ENCODE results near the gene CDK13.

The CDK13 gene

GRCh38 chr7:40024841-40025240 is 74.8 kb downstream of the CDK13 start:
- no peak for DNase-seq (ENCODE audit: low read depth in 1 of 2, low spot score in 1 of 2)
- Histone ChIP-seq H3K27me3 (ENCODE audit: insufficient read depth, poor library complexity, severe bottlenecking) (no peaks in the 10 kb centered on the region), H3K27ac (replicated peaks) (no peak overlapping the region), H3K4me3 (replicated peaks; ENCODE audit: insufficient read depth, low read length) (no peak overlapping the region)
- TF ChIP-seq POLR2AphosphoS5 (IDR thresholded peaks at IDR 0.05; ENCODE audit: low read depth) (no peak), REST (IDR thresholded peaks at IDR 0.05; ENCODE audit: insufficient replicate concordance, low read depth) (no peak), GABPA (IDR thresholded peaks at IDR 0.05; ENCODE audit: low read depth) (no peak), CTCF (IDR thresholded peaks at IDR 0.05; ENCODE audit: insufficient read depth, low read length) (no peak)

- no peak overlapping the region for H3K27ac ChIP-seq (replicated peaks)
- H3K27me3 ChIP-seq (ENCODE audit: insufficient read depth, poor library complexity, severe bottlenecking), result no peaks in the 10 kb centered on the region
- no peak overlapping the region for H3K4me3 ChIP-seq (replicated peaks; ENCODE audit: insufficient read depth, low read length)
- no peak for DNase-seq (ENCODE audit: low read depth in 1 of 2, low spot score in 1 of 2)
- no peak for TF ChIP-seq CTCF (IDR thresholded peaks at IDR 0.05; ENCODE audit: insufficient read depth, low read length)
- TF ChIP-seq GABPA (IDR thresholded peaks at IDR 0.05; ENCODE audit: low read depth), result no peak
- no peak for TF ChIP-seq SPI1 (IDR thresholded peaks at IDR 0.05; ENCODE audit: borderline replicate concordance, low read depth)
- no peak for TF ChIP-seq POLR2AphosphoS5 (IDR thresholded peaks at IDR 0.05; ENCODE audit: low read depth)
- TF ChIP-seq REST (IDR thresholded peaks at IDR 0.05; ENCODE audit: insufficient replicate concordance, low read depth), result no peak
These were observed 77.5 kb downstream of the CDK13 start for GRCh38 chr7:40027545-40027944.

GRCh38 chr7:40033826-40034225 is 83.8 kb downstream of the CDK13 start:
- DNase-seq (ENCODE audit: low read depth in 1 of 2, low spot score in 1 of 2), result no peak
- Histone ChIP-seq H3K27me3 (ENCODE audit: insufficient read depth, poor library complexity, severe bottlenecking) (no peaks in the 10 kb centered on the region), H3K27ac (replicated peaks) (no peak overlapping the region), H3K4me3 (replicated peaks; ENCODE audit: insufficient read depth, low read length) (no peak overlapping the region)
- TF ChIP-seq SPI1 (IDR thresholded peaks at IDR 0.05; ENCODE audit: borderline replicate concordance, low read depth), result no peak
- no peak for TF ChIP-seq REST (IDR thresholded peaks at IDR 0.05; ENCODE audit: insufficient replicate concordance, low read depth)
- TF ChIP-seq POLR2AphosphoS5 (IDR thresholded peaks at IDR 0.05; ENCODE audit: low read depth), result no peak
- no peak for TF ChIP-seq GABPA (IDR thresholded peaks at IDR 0.05; ENCODE audit: low read depth)

GRCh38 chr7:40041456-40041855 is 91.4 kb downstream of the CDK13 start:
- DNase-seq (ENCODE audit: low read depth in 1 of 2, low spot score in 1 of 2), result no peak
- TF ChIP-seq SPI1 (IDR thresholded peaks at IDR 0.05; ENCODE audit: borderline replicate concordance, low read depth) (no peak), GABPA (IDR thresholded peaks at IDR 0.05; ENCODE audit: low read depth) (no peak), CTCF (IDR thresholded peaks at IDR 0.05; ENCODE audit: insufficient read depth, low read length) (no peak), POLR2AphosphoS5 (IDR thresholded peaks at IDR 0.05; ENCODE audit: low read depth) (no peak), REST (IDR thresholded peaks at IDR 0.05; ENCODE audit: insufficient replicate concordance, low read depth) (no peak)
- H3K27me3 ChIP-seq (ENCODE audit: insufficient read depth, poor library complexity, severe bottlenecking), result no peaks in the 10 kb centered on the region
- no peak overlapping the region for H3K27ac ChIP-seq (replicated peaks)
- no peak overlapping the region for H3K4me3 ChIP-seq (replicated peaks; ENCODE audit: insufficient read depth, low read length)

All from HL-60 (cell line).